NCI-H1105 (cell line): ENCODE data around the gene WWOX.

Source experiments
- DNase-seq: peaks from one replicate; lab custom pipeline; 2025; lab: John Stamatoyannopoulos, UW

The WWOX gene

DNA sequence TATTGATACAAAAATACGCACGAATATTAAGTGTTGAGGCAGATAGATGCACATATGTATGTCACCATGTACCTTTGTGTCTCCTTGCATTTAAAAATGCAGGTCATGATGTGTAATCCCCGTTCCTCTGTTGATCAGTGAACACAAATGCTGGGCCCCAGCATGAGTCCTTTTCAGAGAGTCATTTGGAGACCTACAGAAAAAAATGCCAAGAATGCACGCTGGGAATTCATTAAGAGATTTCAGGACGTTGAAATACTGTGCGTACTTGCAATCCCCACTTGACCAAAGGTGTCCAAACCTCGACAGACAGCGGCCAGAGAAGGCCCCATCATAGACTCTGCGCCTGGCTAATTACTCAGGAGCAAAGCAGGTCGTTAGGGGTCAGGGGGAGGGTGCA, 1005.1 kb downstream of the WWOX start:
- DNase-seq, result no peak

DNA sequence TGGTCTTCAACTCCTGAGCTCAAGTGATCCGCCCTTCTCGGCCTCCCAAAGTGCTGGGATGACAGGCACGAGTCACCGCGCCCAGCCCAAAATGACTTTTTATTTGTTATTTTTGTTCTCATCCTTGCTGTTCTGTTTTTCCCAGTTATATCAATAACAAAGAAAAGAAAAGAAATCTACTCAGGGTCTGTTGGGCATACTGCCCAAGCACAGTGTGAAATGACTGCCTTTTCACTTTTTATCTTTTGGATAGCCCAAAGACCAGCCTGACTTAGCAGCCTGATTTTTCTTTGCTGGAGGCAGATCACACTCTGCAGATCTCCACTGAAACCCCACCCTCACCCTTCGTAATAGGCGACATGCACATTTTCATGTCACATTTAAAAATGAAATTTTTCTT, 1007.8 kb downstream of the WWOX start:
- DNase-seq, result no peak

DNA sequence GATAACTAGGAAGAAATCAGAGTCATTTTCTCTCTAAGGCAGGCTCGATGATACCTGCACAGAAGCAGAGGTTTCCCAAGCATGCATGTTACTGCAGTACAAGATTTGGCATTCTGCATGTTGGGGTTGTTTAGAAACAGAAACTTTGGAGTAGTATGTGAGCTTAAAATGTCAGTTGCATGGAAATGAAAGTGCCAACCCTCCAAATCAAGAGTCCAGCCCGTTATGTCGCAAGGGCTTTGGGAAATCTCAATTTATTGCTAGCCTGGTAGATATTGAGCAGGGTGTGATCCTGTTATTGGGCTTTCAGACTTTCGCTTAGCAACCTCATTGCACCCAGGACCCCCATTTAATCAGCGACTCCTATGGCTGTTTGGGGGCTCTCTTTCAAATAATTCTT, 1010.3 kb downstream of the WWOX start:
- no peak for DNase-seq

DNA sequence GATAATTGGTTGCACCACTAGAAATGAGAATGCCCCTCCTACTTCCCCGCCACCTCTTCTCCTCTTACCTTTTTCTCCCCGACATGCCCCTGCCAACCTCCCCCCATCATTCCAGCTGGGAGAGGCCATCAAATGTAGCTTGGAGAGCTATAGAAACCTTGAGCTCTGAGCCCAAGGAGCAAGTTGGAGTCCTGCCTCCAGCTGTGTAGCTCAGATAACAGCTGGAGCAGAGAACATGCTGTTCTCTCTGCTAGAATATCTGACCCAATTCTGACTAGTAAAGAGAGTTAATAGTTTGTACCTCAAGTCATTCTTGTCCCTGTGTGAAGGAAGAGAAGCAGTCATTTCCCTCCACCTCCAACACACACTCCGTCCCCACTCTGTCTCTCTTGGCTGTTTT, 1010.8 kb downstream of the WWOX start:
- no peak for DNase-seq

DNA sequence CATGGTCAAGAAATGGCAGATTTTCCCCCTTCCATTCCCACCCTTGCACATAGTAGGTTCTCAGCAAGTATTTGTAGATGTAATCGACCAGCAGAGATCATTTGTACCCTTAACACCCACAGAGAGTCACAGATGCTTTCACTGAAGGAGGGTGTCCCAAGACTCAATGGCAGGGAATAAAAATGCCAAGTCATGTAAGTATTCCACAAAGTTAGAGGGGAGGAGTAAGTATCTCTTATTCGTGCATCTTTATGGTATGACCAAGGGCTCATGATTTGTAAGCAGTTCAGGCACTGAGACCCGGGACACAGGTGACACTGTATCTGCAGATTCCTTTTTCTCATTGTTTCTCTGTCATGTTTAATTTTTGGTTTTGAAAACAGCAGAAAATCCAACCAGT, 1011.5 kb downstream of the WWOX start:
- no peak for DNase-seq

DNA sequence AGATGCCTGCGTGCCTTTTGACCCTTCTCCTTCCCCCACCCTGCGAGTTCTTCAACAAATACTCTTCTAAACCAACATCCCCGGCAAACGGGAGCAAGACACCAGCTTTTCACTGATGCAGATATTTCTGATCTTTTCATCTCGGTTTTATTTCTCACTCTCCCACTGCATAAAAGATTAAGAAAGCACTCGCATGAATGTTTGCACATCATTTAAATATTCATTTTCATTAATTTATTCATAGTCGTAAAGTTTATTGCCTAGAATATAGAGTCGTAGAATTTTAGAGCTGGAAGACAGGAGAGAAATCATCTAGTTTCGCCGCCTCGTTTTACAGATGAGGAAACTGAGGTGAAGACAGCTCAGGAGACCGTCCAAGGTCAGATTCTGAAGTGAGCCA, 1013.0 kb downstream of the WWOX start:
- no peak for DNase-seq

DNA sequence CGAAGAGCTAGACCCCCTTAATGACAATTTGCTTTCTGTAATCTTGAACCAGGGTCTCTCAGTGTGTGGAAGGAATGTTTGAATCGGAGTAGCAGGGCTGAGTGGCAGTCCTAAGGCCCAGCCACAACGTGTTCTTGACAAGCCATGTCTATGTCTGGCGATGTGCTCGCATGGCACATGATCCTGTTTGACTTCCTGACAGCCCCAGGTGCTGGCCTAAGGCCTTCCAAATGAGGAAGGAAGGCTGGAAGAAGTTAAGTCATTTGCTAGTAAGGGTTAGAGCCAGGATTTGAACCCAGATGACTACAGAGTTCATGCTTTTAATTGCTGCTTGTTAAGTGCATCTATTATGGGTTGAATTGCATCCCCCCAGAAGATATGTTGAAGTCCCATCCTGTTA, 1014.4 kb downstream of the WWOX start:
- no peak for DNase-seq

DNA sequence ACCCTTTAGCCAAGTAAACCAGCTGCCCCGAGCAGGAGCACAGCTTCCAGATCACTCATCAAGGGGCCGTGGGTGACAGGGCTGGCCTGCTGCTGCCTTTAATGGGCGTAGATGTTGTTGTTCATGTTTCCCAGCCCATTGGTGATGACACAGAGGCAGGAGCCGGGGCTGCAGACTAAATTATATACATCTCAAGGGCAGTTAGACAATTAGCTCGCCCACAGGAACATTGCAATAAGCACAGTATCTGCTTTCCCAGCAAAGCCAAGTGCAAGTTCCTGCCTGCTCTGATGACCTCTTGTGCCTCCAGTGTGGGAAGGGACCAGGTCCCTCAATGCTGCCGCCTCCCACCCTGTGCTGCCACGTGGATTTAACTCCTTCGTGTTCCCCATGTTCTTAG, 1015.3 kb downstream of the WWOX start:
- no peak for DNase-seq

DNA sequence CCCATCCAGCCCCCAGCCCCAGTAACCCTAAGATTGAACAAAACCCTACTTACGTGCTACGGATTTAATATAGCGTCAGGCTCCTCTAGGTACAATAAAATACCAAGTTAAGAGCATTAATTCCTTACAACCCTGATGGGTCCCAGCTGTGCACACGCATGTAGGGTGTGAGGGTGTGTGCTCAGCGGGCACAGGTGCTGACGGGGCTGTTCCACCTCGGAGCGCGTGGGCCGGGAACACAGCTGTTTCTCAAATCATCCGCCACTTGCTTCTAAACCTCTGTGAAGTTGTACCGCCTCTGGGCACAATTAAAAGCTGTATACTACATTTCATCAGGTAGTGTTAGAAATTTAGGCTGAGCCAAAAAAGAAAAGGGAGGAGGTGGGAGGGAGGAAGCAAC, 1022.5 kb downstream of the WWOX start:
- DNase-seq, result no peak

DNA sequence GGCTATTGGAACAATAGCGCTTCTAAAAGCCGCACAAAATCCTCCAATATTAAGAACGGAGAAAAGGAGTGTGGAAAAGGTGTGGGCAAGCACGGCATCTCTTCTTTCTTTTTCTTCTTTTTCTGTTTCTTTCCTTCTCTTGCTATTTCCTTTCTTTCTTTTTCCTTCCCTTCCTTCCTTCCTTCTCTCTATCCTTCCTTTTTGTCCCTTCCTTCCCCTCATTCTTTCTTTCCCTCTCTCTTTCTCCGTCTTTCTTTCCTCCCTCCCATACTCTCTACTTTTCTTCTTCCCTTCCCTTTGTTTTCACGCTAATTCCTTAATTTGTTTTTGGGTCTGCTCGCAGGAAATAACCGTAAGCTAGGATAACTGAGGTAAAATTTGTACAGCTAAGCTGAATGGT, 1022.9 kb downstream of the WWOX start:
- DNase-seq, result no peak

DNA sequence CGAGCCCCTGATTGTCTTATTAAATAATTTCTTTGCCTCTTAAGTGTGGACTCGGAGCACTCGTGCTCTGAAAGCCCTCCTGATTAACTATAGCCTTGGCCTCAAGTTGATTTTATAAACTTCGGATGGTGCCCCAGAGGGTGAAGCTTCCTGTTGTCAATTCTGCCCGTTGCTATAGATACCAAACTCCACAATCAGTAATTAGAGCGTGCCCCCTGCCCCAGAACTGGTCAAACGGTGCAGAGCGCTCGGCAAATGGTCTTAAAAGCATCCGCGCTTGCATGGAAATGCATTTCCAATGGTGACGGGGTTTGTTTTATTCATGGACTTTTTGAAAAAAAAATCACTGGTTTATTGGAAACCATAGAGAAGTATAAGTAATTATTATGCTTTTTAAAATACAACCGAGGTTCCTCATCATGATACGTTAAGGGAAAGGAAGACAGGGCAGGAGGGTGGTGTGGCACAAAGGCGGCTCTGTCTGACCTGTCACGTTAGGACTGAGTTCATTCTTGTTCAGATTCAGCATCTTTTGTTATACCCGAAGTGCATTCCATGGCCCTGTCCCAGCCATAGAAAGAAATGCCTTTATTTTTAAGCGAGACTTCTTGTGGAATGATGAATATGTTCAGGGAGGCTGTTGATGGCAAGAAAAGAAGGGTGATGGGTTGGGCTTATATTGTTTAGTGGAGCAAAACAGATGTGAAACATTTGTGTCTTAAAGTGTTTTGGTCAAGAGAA, 1024.7 kb downstream of the WWOX start:
- DNase-seq, result no peak

DNA sequence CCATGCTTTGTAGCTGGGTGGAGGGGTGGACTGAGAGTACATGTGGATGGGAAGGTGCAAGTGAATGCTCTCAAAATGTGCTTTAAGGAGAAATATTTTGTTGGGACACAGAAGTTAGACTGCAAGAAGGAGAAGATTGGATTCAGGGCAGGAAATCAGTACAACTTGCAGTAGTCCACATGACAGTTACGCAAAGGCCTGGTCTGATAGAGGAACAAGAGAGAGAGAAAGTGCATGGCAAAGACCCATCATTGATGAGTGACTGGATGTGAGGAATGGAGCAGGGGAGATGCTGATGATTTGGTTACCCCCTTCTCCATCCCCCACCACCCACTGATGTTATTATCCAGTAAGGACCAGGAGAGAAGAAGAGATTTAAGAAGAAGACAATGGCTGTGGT, 1028.3 kb downstream of the WWOX start:
- DNase-seq, result no peak

DNA sequence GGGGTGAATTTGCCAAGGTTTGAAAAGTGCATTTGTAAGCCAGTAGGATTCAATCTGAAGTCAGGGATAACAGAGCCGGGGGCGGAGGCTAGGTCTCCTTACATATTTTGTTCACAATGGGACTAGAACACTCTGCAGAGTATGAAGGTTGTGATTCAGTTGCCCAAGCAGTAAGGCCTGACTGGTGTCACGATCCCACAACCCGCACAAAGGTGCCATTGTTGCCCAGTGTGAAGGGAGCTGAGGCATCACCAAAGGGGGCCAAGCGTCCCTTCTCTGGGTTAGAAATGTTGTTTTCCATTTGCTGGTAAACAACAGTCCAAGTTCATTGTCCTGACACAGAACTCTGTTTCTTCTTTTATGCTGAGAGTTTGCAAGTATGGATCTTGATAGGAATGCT, 1029.3 kb downstream of the WWOX start:
- no peak for DNase-seq

DNA sequence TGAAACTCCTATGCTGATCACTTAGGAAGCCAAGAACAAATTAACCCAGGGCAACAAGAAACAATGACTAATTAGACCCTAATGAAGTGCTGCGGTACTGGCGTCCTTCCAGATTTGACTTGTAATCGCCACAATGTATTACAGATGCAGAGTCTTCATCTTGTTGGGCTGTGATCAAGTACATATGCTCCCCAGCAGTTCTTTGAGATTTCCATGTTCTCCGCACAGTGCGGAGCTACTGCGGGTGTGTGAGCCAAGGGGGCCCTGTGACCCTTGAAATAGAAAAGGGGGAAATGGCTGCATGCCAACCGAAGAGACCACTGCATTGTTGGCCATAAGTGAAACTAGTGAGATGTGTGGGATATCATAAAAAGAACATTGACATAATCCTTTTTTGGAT, 1031.2 kb downstream of the WWOX start:
- no peak for DNase-seq

DNA sequence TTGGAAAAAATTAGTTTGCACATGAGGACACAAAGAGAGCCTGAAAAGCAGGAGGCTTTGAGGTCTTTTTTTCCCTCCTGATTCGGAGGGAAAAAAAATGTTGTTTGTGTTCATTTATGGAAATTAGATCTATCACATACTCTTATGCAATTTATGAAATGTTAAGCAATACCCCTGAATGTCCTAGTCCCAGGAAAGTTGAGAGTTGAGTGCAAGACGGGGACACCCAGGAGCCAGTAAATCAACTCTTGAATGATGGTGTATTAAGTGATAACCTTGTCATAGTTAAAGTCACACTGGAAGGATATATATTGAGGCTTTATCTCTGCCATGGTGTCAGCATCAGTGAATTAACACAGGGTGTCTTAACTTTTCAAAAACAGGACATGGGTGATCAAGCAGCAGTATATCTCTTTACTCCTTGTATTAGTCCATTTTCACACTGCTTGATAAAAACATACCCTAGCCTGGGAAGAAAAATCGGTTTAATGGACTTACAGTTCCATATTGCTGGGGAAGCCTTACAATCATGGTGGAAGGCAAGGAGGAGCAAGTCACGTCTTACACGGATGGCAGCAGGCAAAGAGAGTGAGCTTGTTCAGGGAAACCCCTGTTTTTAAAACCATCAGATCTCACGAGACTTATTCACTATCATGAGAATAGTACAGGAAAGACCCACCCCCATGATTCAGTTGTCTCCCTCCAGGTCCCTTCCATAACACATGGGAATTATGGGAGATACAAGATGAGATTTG, 1032.0 kb downstream of the WWOX start:
- DNase-seq, result no peak

DNA sequence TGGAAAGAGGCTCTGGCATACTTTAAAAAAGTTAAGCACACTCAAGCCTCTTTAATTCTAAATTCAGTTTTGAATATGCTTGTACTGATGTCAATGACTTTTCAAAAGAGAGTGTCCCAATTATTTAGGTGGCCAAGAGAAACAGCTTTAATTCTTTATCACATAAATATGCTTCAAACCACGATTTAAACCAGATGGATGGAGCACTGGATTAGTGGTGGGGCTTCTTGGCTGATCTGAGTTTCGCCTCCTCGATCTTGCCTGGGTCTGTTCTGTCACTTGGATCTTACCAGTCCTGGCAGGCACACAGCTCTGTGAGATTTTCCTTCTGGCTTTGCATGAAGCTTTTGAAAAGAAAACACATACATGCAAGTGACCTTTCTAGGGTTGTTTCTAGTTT, 1033.2 kb downstream of the WWOX start:
- DNase-seq, result no peak

DNA sequence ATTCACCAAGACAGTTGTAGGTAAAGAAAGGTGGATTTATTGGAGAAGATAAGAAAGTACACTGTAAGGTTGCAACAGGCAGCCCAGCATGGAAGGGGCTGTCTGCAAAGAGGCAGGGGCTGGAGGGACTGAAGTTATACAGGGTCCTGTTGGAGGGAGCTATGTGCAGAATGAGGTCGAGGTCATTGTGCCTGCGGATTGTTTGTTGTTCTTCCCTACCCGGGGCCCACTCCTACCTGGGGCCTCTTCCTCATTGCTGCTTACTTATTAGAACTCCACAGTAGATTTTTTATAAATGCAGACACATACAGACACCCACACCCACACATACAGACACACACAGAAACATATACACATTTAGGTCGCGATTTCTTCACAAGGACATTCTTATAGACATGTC, 1034.8 kb downstream of the WWOX start:
- DNase-seq, result no peak

DNA sequence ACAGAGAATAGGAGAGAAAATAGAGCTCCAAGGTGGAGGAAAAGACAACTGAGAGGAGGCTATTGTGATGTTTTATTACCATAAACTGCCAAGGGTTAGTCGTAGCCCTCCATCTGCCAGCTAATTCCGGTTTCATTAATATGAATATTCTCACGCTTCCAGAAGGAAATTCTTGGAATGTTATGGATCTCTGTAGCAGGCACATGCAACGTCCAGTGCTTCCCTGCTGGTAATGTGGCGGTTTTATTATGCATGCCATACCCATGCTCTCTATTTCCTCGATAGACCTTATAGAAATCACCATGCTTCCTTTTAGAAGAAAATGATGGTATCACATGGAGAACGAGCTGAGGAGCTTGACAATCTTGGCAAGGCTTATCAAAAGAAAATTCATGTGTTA, 1037.5 kb downstream of the WWOX start:
- DNase-seq, result no peak

DNA sequence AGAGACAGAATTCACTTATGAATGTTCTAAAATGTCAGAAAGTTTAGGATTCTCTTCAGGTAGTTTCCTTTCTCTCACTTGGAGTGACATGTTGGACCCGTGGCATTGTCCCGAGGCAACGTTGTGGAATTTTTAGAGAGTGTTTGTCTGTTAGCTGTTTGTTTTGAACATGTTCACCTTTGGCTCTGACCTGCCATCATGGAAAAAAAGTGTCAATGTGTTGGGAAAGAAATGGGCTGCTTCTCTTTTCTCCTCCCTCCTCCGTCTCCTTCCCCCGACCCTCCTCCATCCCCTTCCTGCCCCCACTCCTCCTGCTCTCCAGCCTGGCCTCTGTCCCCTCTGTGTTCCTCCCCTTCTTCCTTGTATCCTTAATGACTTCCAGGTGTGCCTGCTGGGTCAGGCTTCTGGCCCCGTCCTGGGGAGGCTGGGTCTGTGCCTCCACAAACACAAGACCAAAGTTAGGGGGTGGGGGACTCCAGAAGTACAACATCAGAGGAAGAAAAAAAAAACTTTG, 1038.0 kb downstream of the WWOX start:
- DNase-seq, result no peak

DNA sequence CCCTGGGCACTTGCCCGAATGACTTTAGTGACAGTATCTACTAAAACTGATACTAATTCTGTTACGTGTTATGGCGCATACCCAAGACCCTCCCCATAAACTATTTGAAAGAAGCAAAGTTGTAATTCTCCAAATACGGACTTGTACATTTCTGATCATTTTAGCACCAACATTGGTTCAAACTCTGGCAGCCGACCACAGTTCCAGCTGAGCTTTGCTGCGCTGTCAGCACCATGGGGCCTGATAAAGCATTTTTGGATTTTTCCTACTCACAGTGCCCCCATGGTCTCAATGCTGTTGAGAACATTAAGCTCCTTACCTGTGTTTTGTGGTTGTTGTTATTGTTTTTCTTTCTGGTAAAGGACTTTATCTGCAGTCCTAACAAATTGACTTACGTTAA, 1040.3 kb downstream of the WWOX start:
- DNase-seq, result no peak

DNA sequence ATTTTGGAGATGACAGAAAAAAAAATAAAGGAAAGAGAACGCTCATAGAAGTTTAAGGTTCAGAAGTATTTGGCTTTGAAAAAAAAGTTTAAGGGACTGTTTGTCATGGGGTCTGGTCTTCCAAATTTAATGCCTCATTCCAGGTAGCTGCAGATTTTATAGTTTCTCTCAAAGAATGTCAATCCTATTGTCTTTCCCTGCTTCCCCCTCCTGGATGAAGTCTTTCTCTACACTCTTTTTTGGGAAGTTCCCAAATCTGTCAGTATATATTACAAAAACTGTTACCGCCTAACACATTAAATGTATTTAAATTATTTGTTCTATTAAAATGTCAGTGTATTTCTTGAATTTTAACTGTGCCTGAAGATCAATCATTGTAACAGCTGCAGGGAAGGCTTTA, 1043.6 kb downstream of the WWOX start:
- DNase-seq, result no peak

DNA sequence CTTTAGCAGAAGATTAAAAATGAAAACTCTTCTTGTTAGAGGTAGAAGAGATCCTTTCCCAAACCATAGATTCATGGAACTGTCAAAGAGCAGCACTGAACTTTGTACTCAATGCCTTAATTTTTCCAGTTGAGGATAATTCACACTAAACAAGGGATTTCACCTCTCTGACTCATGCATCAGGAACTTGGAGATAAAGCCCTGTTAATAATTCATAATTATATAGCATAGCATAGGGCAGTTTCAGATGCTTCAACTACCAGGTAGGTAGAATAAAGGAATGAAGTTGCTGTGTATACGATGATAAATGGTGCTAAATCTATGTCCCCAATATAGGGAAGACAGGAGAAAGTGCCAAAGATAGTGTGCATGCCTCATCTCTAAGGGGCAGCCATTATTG, 1050.7 kb downstream of the WWOX start:
- no peak for DNase-seq

DNA sequence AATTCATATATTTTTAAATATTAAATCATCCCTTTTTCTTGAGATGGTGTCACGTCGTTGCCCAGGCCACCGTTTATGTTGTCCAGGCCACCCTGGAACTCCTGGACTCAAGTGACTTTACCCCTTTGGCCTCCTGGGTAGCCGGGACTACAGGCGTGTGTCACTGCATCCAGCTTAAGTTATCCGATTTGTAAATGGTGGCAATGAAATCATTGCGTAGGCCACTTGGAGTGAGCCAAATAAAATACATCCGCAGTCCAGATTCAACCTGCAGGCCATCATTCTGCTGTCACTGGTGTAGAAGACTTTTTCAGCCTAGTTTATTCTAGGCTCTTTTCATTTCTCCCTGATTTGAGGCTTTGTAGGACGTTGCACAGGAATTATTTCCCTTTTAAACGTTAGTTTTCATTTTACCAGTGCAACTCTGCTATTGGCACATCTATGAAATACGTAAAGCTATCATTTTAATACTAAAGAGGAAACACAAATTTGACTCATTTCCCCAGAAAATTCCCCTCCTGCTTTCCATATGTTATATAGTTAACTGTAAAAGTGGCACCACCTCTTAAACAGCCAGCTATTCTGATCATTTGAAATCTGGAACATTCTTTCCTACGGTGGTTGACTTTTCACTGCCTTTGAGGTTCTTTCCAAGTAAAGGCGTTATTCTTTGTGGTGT, 1051.3 kb downstream of the WWOX start:
- no peak for DNase-seq
